Left lung (tissue), 10 donors: Measurements from ENCODE around the gene PAPPA2. TPM values are rescaled to one million over a fixed set of nuclear protein-coding genes. Genes with fewer than 3 reads are reported as not detected.

ENCODE experiments used
- ATAC-seq: fragments of 200-7000 bp; cut with Tn5 transposase; one replicate; pipeline ENCODE4 v1.9.1; 2020; ENCODE audit warnings: moderate library complexity
- DNase-seq, 4 donors: peaks; one replicate each; pipeline ENCODE4 v3.0.0-alpha.2; 2013 to 2020
- H3K27ac ChIP-seq, 2 donors: fragments of 200-600 bp; sonication (generic) in 1 of 2; one replicate each; pipeline versions ENCODE4 v1.5.0 to v1.8.0; 2020 to 2021
- H3K27me3 ChIP-seq, 2 donors: fragments of 200-600 bp; sonication (generic) in 1 of 2; one replicate each; pipeline versions ENCODE4 v1.5.0 to v1.8.0; 2020 to 2021
- H3K36me3 ChIP-seq, 2 donors: fragments of 200-600 bp; sonication (generic) in 1 of 2; one replicate each; pipeline versions ENCODE4 v1.5.0 to v1.8.0; 2020 to 2021
- H3K4me1 ChIP-seq, 2 donors: fragments of 200-600 bp; one replicate each; pipeline ENCODE4 v1.8.0; 2021
- H3K4me3 ChIP-seq, 2 donors: fragments of 200-600 bp; sonication (generic) in 1 of 2; one replicate each; pipeline versions ENCODE4 v1.5.0 to v1.8.0; 2020 to 2021; ENCODE audit warnings: mild to moderate bottlenecking in 1 of 2
- H3K9me3 ChIP-seq, 2 donors: fragments of 200-600 bp; sonication (generic) in 1 of 2; one replicate each; pipeline versions ENCODE4 v1.5.0 to v1.8.0; 2020 to 2021
- CTCF ChIP-seq, 2 donors: fragments of 200-600 bp; sonication (generic) in 1 of 2; IDR thresholded peaks; one replicate each; pipeline versions ENCODE4 v1.5.0 to v1.8.0; 2021; ENCODE audit warnings: antibody characterized with exemption in 2 of 2
- intact Hi-C, 2 donors: fragments of 100-400 bp; cut with DNase I; formaldehyde crosslinking; loops; one replicate each; pipeline versions ENCODE4 v1.11.2 to v1.14.2; 2022
- polyA plus RNA-seq, 6 donors: library from polyadenylated mRNA; unstranded; fragments of 120-200 nt; gene quantifications; one replicate each; pipeline ENCODE4 v1.2.1, GENCODE V29; 2013; ENCODE audit not compliant: insufficient read length in 6 of 6
- total RNA-seq, 2 donors: library from RNA; stranded (reverse); fragmentation: NEBNext Ultra II Directional; extraction: Animal tissue kit (Norgen Biotek cat#: 25700); gene quantifications; one replicate each; pipeline ENCODE4 v1.2.1, GENCODE V29; 2021
- donor health status: DM: no; HTN: yes; CAD: no.
- donor health status: DM: no; HTN: no; CAD: no.

Gene PAPPA2
- total and polyA plus RNA-seq, 8 donors = 0.09 to 0.68 (median 0.27) TPM

GRCh38 chr1:176796583-176796982, 333.6 kb downstream of the PAPPA2 start:
- DNase-seq (no peak), ATAC-seq (no peak)
- no peaks in the 10 kb centered on the region for H3K9me3 ChIP-seq
- TF ChIP-seq CTCF (IDR thresholded peaks at IDR 0.05) = no peak
- H3K27me3 ChIP-seq = no peaks in the 10 kb centered on the region
- intact Hi-C loops = no loop called here
- H3K27ac ChIP-seq = no peak overlapping the region
- no peak overlapping the region for H3K4me3 ChIP-seq
- no peaks in the 10 kb centered on the region for H3K4me1 ChIP-seq
- no peaks in the 10 kb centered on the region for H3K36me3 ChIP-seq

GRCh38 chr1:176799327-176799726, 336.4 kb downstream of the PAPPA2 start:
- ATAC-seq = no peak
- Histone ChIP-seq H3K36me3 (no peaks in the 10 kb centered on the region), H3K4me1 (no peaks in the 10 kb centered on the region), H3K9me3 (no peaks in the 10 kb centered on the region), H3K27me3 (no peaks in the 10 kb centered on the region), H3K4me3 (no peak overlapping the region), H3K27ac (no peak overlapping the region)
- intact Hi-C loops = no loop called here
- DNase-seq = no peak
- no peak for TF ChIP-seq CTCF (IDR thresholded peaks at IDR 0.05)

GRCh38 chr1:176800978-176801513, 338.1 kb downstream of the PAPPA2 start:
- Histone ChIP-seq H3K4me3 (no peak overlapping the region), H3K36me3 (no peaks in the 10 kb centered on the region), H3K4me1 (no peaks in the 10 kb centered on the region), H3K27me3 (no peaks in the 10 kb centered on the region), H3K9me3 (no peaks in the 10 kb centered on the region), H3K27ac (no peak overlapping the region)
- DNase-seq (no peak), ATAC-seq (no peak)
- TF ChIP-seq CTCF (IDR thresholded peaks at IDR 0.05) = no peak
- intact Hi-C loops = no loop called here

- no peak for TF ChIP-seq CTCF (IDR thresholded peaks at IDR 0.05)
- H3K4me3 ChIP-seq = no peak overlapping the region
- no peaks in the 10 kb centered on the region for H3K36me3 ChIP-seq
- H3K4me1 ChIP-seq = no peaks in the 10 kb centered on the region
- ATAC-seq = peak; percentile 56
- intact Hi-C loops = no loop called here
- peak in 2 of 4 donors; percentile 15 to 35 for DNase-seq
- no peaks in the 10 kb centered on the region for H3K27me3 ChIP-seq
- no peak overlapping the region for H3K27ac ChIP-seq
- H3K9me3 ChIP-seq = no peaks in the 10 kb centered on the region
Observed at GRCh38 chr1:176801514-176802020, 338.6 kb downstream of the PAPPA2 start.

- ATAC-seq (no peak), DNase-seq (no peak)
- Histone ChIP-seq H3K27me3 (no peaks in the 10 kb centered on the region), H3K9me3 (no peaks in the 10 kb centered on the region), H3K27ac (no peak overlapping the region), H3K36me3 (no peaks in the 10 kb centered on the region), H3K4me1 (no peaks in the 10 kb centered on the region), H3K4me3 (no peak overlapping the region)
- no peak for TF ChIP-seq CTCF (IDR thresholded peaks at IDR 0.05)
- intact Hi-C loops = no loop called here
Observed at GRCh38 chr1:176802316-176802715, 339.3 kb downstream of the PAPPA2 start.
